HL-60 (cell line): Measurements from ENCODE around the gene ACVR1B.

Source experiments
- DNase-seq, 2 experiments: peaks; one replicate each; pipeline ENCODE4 v3.0.0-alpha.2; 2010 to 2020; ENCODE audit warnings: low read depth in 1 of 2, low spot score in 1 of 2
- H3K27ac ChIP-seq: fragments of 250-450 bp; sonication (Bioruptor Pico); replicated peaks from 2 replicates; pipeline ENCODE4 v1.5.1; 2020; ENCODE audit warnings: mild to moderate bottlenecking, moderate library complexity
- H3K27me3 ChIP-seq: fragments of 250-450 bp; sonication (Bioruptor Pico); 2 replicates; pipeline ENCODE4 v1.5.1; 2021; ENCODE audit warnings: mild to moderate bottlenecking, moderate library complexity; ENCODE audit not compliant: insufficient read depth, poor library complexity, severe bottlenecking
- H3K4me3 ChIP-seq: replicated peaks from 2 replicates; pipeline ENCODE4 v1.5.1; 2011; ENCODE audit warnings: mild to moderate bottlenecking, control low read depth, low read length; ENCODE audit not compliant: insufficient read depth
- CTCF ChIP-seq: IDR thresholded peaks from one replicate; pipeline ENCODE4 v1.5.1; 2011; ENCODE audit warnings: low read length, control low read depth, inconsistent platforms; ENCODE audit not compliant: insufficient read depth
- GABPA ChIP-seq: IDR thresholded peaks from 2 replicates; pipeline ENCODE4 v1.6.1; 2012; ENCODE audit warnings: low read depth
- POLR2AphosphoS5 ChIP-seq: IDR thresholded peaks from 2 replicates; pipeline ENCODE4 v1.6.1; 2012; ENCODE audit warnings: low read depth
- REST ChIP-seq: IDR thresholded peaks from 2 replicates; pipeline ENCODE4 v1.6.1; 2012; ENCODE audit warnings: low read depth; ENCODE audit not compliant: insufficient replicate concordance
- SPI1 ChIP-seq: IDR thresholded peaks from 2 replicates; pipeline ENCODE4 v1.6.1; 2012; ENCODE audit warnings: low read depth, mild to moderate bottlenecking, borderline replicate concordance

The ACVR1B gene

GRCh38 chr12:51917041-51917590, 34.4 kb upstream of the ACVR1B start:
- DNase-seq = no peak
- H3K4me3 ChIP-seq = no peak overlapping the region
- H3K27me3 ChIP-seq = no peaks in the 10 kb centered on the region
- no peak overlapping the region for H3K27ac ChIP-seq
- TF ChIP-seq GABPA (no peak), POLR2AphosphoS5 (no peak), SPI1 (no peak), CTCF (no peak), REST (no peak)

GRCh38 chr12:51917746-51918453, 33.6 kb upstream of the ACVR1B start:
- Histone ChIP-seq H3K27ac (no peak overlapping the region), H3K4me3 (no peak overlapping the region), H3K27me3 (no peaks in the 10 kb centered on the region)
- no peak for TF ChIP-seq CTCF
- no peak for TF ChIP-seq SPI1
- TF ChIP-seq GABPA = no peak
- no peak for TF ChIP-seq REST
- TF ChIP-seq POLR2AphosphoS5 = no peak
- no peak for DNase-seq

DNA sequence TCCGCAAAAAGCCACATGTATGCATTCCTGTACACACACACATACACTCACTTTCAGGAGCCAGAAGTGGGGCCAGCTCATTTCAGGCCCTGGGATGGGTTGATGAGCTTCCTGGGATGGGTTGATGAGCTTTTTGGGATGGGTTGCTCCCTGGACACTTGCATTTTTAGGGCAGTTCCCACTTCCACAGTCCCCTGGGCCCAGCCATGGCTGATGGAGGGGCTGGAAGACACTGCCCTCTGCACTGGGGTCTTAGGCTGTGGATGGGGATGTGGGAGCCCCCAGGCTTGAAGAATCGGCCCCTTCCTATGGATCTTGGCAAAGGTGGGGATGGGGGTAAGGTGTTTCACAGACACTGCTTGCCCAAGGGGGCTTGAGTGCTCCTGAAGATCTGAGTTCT, 31.5 kb upstream of the ACVR1B start:
- DNase-seq = no peak
- Histone ChIP-seq H3K4me3 (no peak overlapping the region), H3K27me3 (no peaks in the 10 kb centered on the region), H3K27ac (no peak overlapping the region)
- TF ChIP-seq GABPA (no peak), POLR2AphosphoS5 (no peak), REST (no peak), SPI1 (no peak), CTCF (no peak)
